Keratinocyte (primary cell): Measurements from ENCODE around the gene GALNT9. TPM values are rescaled to one million over a fixed set of nuclear protein-coding genes. Genes with fewer than 3 reads are reported as not detected.

Source experiments
- DNase-seq: peaks from one replicate; pipeline ENCODE4 v3.0.0-alpha.2; 2011; ENCODE audit warnings: low read depth, missing footprints, low spot score
- FAIRE-seq: peaks from 2 replicates; lab custom pipeline; 2011; peaks lifted over from hg19 to GRCh38; lab: Jason Lieb, UNC
- H2AFZ ChIP-seq: 2 replicates; pipeline ENCODE4 v1.6.0; 2012; ENCODE audit warnings: low read length, control low read depth, inconsistent platforms; ENCODE audit not compliant: control insufficient read depth
- H3K27ac ChIP-seq: 2 replicates; pipeline ENCODE4 v1.5.1; 2011; ENCODE audit warnings: low read length; ENCODE audit not compliant: control insufficient read depth, insufficient read depth
- H3K27me3 ChIP-seq: 3 replicates; pipeline ENCODE4 v1.6.0; 2011; ENCODE audit warnings: low read length; ENCODE audit not compliant: control insufficient read depth, insufficient read depth; ENCODE audit errors: extremely low read depth
- H3K36me3 ChIP-seq, 2 experiments: 2 replicates in 1 of 2; 3 replicates in 1 of 2; pipeline ENCODE4 v1.5.1; 2011; ENCODE audit warnings: low read length in 2 of 2, mild to moderate bottlenecking in 1 of 2; ENCODE audit not compliant: control insufficient read depth in 2 of 2, insufficient read depth in 2 of 2; ENCODE audit errors: extremely low read depth in 1 of 2
- H3K4me1 ChIP-seq: 3 replicates; pipeline ENCODE4 v1.5.1; 2011; ENCODE audit warnings: low read length; ENCODE audit not compliant: control insufficient read depth, insufficient read depth; ENCODE audit errors: extremely low read depth
- H3K4me2 ChIP-seq: 3 replicates; pipeline ENCODE4 v1.6.0; 2011; ENCODE audit warnings: low read depth, low read length; ENCODE audit not compliant: control insufficient read depth, insufficient read depth; ENCODE audit errors: extremely low read depth
- H3K4me3 ChIP-seq, 3 experiments: fragments of 200-600 bp in 1 of 3; sonication (generic) in 1 of 3; 2 replicates in 2 of 3; 3 replicates in 1 of 3; pipeline ENCODE4 v1.5.1; 2011 to 2016; ENCODE audit warnings: low read length in 3 of 3, mild to moderate bottlenecking in 3 of 3, control low read depth in 2 of 3, inconsistent platforms in 1 of 3, low read depth in 1 of 3, mixed read lengths in 1 of 3, mixed run types in 1 of 3, moderate library complexity in 1 of 3; ENCODE audit not compliant: control insufficient read depth in 2 of 3, insufficient read depth in 2 of 3; ENCODE audit errors: extremely low read depth in 1 of 3
- H3K79me2 ChIP-seq: 2 replicates; pipeline ENCODE4 v1.6.0; 2012; ENCODE audit warnings: low read length; ENCODE audit not compliant: control insufficient read depth, insufficient read depth
- H3K9ac ChIP-seq: 3 replicates; pipeline ENCODE4 v1.6.0; 2011; ENCODE audit warnings: low read length; ENCODE audit not compliant: control insufficient read depth, insufficient read depth; ENCODE audit errors: extremely low read depth
- H3K9me1 ChIP-seq: 3 replicates; pipeline ENCODE4 v1.6.0; 2011; ENCODE audit warnings: low read length; ENCODE audit not compliant: control insufficient read depth, insufficient read depth; ENCODE audit errors: extremely low read depth
- H3K9me3 ChIP-seq: 2 replicates; pipeline ENCODE4 v1.5.1; 2012; ENCODE audit warnings: low read depth, low read length; ENCODE audit not compliant: control insufficient read depth
- H4K20me1 ChIP-seq: 3 replicates; pipeline ENCODE4 v1.6.0; 2011; ENCODE audit warnings: low read length; ENCODE audit not compliant: control insufficient read depth, insufficient read depth; ENCODE audit errors: extremely low read depth
- EZH2 ChIP-seq: IDR thresholded peaks from one replicate; pipeline ENCODE4 v1.6.1; 2012; ENCODE audit warnings: inconsistent platforms, mild to moderate bottlenecking, low read length, moderate library complexity
- dilution Hi-C: fragments of 300-500 bp; cut with MboI; formaldehyde crosslinking; loops from one replicate; pipeline ENCODE4 v1.7.0; 2020; ENCODE audit warnings: low sequenced_read_pairs; ENCODE audit not compliant: extremely low pct_ligation_motif_present
- polyA plus RNA-seq, 5 experiments: library from polyadenylated mRNA; depleted of rRNA in 3 of 5; stranded (reverse) in 3 of 5; stranded (forward) in 1 of 5; unstranded in 1 of 5; fragments of >200 nt; gene quantifications; 1 replicate in 1 of 5; 2 replicates in 3 of 5; 3 replicates in 1 of 5; pipeline versions ENCODE4 v1.2.1 to v1.2.3, GENCODE V29; 2011 to 2012; ENCODE audit warnings: missing spikeins in 2 of 5, low read depth in 1 of 5, low replicate concordance in 1 of 5
- TF ChIP-seq, protein P1 (sequence below), 3 experiments: IDR thresholded peaks in 1 of 3; conservative IDR thresholded peaks in 1 of 3; optimal IDR thresholded peaks in 1 of 3; 2 replicates in 2 of 3; 3 replicates in 1 of 3; pipeline versions ENCODE3 to v1.5.1; 2011; ENCODE audit warnings: low read length in 3 of 3, mild to moderate bottlenecking in 3 of 3, moderate library complexity in 2 of 3, control low read depth in 1 of 3, inconsistent platforms in 1 of 3; ENCODE audit not compliant: insufficient read depth in 2 of 3; ENCODE audit errors: extremely low read depth in 1 of 3

GALNT9 gene
- polyA plus RNA-seq, 1 donor (not counting 4 experiments of a cell fraction or from before 2014, with no cell fraction given) = not detected

DNA sequence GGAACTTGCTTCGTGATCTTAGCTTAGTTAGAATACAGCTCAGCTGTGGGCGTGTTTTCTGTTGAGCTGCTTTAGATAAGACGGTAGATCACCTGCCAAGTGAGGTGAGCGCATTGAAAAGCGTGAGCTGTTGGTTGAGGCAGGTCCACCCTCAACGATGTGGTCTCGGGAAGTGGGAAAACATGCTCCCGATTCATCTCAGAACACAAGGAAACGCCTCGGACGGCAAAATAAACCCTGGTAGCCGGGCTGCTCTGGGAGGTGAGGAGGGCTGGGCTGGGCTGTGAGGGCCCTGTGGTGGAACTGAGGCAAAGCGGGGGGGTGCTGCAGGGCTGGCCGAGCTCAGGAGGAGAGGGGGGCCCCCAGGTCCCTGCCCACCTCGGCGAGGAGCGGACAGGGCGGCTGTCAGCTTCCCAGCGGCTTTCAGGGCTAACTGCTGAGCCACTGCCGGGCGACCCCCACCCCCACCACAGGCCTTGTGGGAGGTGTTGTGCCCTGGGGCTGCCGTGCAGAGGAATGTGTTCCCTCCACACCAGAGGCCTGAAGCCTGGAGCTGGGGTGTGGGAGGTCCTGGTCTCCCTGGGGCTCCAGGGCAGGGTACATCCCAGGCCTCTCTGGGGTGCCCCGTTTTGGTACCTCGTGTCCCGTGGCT, 154.4 kb downstream of the GALNT9 start:
- H3K4me1 ChIP-seq = no peaks in the 10 kb centered on the region
- dilution Hi-C loops = no loop called here
- no peak overlapping the region for H3K27ac ChIP-seq
- H3K4me3 ChIP-seq = no peak overlapping the region
- no peak overlapping the region for H3K4me2 ChIP-seq
- no peak for FAIRE-seq
- H2AFZ ChIP-seq = no peak overlapping the region
- H3K79me2 ChIP-seq = no peaks in the 10 kb centered on the region
- H4K20me1 ChIP-seq = peaks cover 2% of the 10 kb centered on the region
- no peaks in the 10 kb centered on the region for H3K9me3 ChIP-seq
- no peaks in the 10 kb centered on the region for H3K9me1 ChIP-seq
- no peak overlapping the region for H3K9ac ChIP-seq
- no peaks in the 10 kb centered on the region for H3K36me3 ChIP-seq
- no peak for TF ChIP-seq EZH2
- TF ChIP-seq, protein P1, sequence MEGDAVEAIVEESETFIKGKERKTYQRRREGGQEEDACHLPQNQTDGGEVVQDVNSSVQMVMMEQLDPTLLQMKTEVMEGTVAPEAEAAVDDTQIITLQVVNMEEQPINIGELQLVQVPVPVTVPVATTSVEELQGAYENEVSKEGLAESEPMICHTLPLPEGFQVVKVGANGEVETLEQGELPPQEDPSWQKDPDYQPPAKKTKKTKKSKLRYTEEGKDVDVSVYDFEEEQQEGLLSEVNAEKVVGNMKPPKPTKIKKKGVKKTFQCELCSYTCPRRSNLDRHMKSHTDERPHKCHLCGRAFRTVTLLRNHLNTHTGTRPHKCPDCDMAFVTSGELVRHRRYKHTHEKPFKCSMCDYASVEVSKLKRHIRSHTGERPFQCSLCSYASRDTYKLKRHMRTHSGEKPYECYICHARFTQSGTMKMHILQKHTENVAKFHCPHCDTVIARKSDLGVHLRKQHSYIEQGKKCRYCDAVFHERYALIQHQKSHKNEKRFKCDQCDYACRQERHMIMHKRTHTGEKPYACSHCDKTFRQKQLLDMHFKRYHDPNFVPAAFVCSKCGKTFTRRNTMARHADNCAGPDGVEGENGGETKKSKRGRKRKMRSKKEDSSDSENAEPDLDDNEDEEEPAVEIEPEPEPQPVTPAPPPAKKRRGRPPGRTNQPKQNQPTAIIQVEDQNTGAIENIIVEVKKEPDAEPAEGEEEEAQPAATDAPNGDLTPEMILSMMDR (optimal IDR thresholded peaks at IDR 0.05 in 1 of 3, IDR thresholded peaks at IDR 0.05 in 1 of 3, conservative IDR thresholded peaks at IDR 0.05 in 1 of 3; ENCODE audit: extremely low read depth in 1 of 3, insufficient read depth in 2 of 3, low read length in 3 of 3) = no peak
- no peak for DNase-seq
- H3K27me3 ChIP-seq = peaks cover 48% of the 10 kb centered on the region

DNA sequence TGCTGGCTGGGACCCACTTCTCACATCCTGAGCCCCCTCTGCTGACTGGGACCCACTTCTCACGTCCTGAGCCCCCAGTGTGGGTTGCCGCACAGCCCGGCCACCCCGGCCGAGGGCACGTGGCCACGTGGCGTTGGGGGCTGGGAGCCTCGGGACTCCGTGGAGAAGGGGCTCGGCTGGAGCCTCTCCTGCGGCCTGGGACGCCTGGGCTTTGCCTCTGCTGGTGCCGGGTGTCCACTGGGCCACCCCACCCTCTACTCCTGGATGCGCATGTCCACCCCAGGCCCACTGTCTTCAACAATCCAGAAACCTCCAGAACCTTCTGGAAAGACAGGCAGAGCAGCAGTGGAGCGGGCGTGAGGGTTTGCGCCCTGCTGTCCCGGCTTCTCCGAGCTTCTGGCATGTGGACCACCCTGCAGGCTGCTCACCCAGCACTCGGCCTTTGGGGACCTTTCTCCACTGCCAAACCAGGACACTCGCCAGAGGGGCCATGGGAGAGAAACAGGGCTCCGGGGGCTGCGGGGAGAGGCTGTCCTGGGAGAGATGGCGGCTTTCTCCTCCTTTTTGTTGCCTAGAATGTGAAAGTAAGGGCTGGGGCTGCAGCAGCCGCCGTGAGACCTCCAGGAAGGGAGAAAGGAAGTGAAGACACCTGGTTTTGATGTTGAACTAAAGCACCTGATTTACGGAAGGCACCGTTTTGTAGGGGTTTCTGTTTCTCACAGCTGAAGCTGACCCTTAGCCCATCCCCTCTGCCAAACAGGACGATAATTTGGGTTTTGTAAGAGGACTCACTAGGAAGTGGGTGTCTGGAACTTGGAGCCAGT, 155.2 kb downstream of the GALNT9 start:
- no peaks in the 10 kb centered on the region for H3K79me2 ChIP-seq
- H3K4me3 ChIP-seq = no peak overlapping the region
- no peak overlapping the region for H3K27ac ChIP-seq
- H2AFZ ChIP-seq = no peak overlapping the region
- FAIRE-seq (no peak), DNase-seq (no peak)
- no peaks in the 10 kb centered on the region for H3K9me1 ChIP-seq
- TF ChIP-seq, protein P1 (optimal IDR thresholded peaks at IDR 0.05 in 1 of 3, IDR thresholded peaks at IDR 0.05 in 1 of 3, conservative IDR thresholded peaks at IDR 0.05 in 1 of 3; ENCODE audit: extremely low read depth in 1 of 3, insufficient read depth in 2 of 3, low read length in 3 of 3) = no peak
- TF ChIP-seq EZH2 = no peak
- H3K4me2 ChIP-seq = no peak overlapping the region
- peaks cover 42% of the 10 kb centered on the region for H3K27me3 ChIP-seq
- H3K9me3 ChIP-seq = no peaks in the 10 kb centered on the region
- no peak overlapping the region for H3K9ac ChIP-seq
- dilution Hi-C loops = no loop called here
- H4K20me1 ChIP-seq = peaks cover 2% of the 10 kb centered on the region
- H3K36me3 ChIP-seq = no peaks in the 10 kb centered on the region
- no peaks in the 10 kb centered on the region for H3K4me1 ChIP-seq
